ENCODE results near the gene EXOC8.

- TF ChIP-seq CTCF (conservative IDR thresholded peaks at IDR 0.05; ENCODE audit: low read length) (no peak), EZH2phosphoT487 (IDR thresholded peaks at IDR 0.05; ENCODE audit: borderline replicate concordance, low read depth, low read length) (no peak)
Measured at GRCh38 chr1:231355171-231355570, 17.5 kb upstream of the EXOC8 start.
